Stomach (tissue), 9 donors: ENCODE data around the gene GFRA4. TPM values are rescaled to one million over a fixed set of nuclear protein-coding genes. Genes with fewer than 3 reads are reported as not detected.

Experiments
- DNase-seq, 2 donors: peaks; one replicate each; pipeline versions ENCODE4 v3.0.0 to v3.0.0-alpha.2; 2013 to 2019
- H3K27ac ChIP-seq, 5 donors: fragments of 200-600 bp in 4 of 5; sonication (generic) in 4 of 5; one replicate each; pipeline ENCODE4 v1.5.1; 2013 to 2019; ENCODE audit warnings: mild to moderate bottlenecking in 1 of 5, moderate library complexity in 1 of 5
- H3K27me3 ChIP-seq, 3 donors: fragments of 200-600 bp; sonication (generic); one replicate each; pipeline ENCODE4 v1.5.1; 2017 to 2019; ENCODE audit warnings: mixed run types in 1 of 3
- H3K36me3 ChIP-seq, 4 donors: fragments of 200-600 bp; sonication (generic); 1 replicate in 3 of 4; 2 replicates in 1 of 4; pipeline ENCODE4 v1.5.1; 2016 to 2019
- H3K4me1 ChIP-seq, 4 donors: fragments of 200-600 bp; sonication (generic); one replicate each; pipeline ENCODE4 v1.5.1; 2016 to 2019
- H3K4me3 ChIP-seq, 4 donors: fragments of 200-600 bp; sonication (generic) in 3 of 4; one replicate each; pipeline ENCODE4 v1.5.1; 2016 to 2019; ENCODE audit warnings: mild to moderate bottlenecking in 1 of 4
- H3K9me3 ChIP-seq, 4 donors: fragments of 200-600 bp; sonication (generic); one replicate each; pipeline ENCODE4 v1.5.1; 2016 to 2019
- EP300 ChIP-seq: sonication (generic); formaldehyde crosslinking; IDR thresholded peaks from one replicate; pipeline ENCODE4 v1.6.1; 2017; ENCODE audit warnings: antibody characterized with exemption
- POLR2A ChIP-seq, 4 donors: fragments of 450-650 bp; IDR thresholded peaks; one replicate each; pipeline ENCODE4 v1.6.1; 2016; ENCODE audit warnings: antibody characterized with exemption in 4 of 4, control low read depth in 2 of 4, mild to moderate bottlenecking in 1 of 4, moderate library complexity in 1 of 4
- POLR2AphosphoS5 ChIP-seq, 3 donors: sonication (generic); formaldehyde crosslinking; IDR thresholded peaks; one replicate each; pipeline ENCODE4 v1.6.1; 2016; ENCODE audit warnings: antibody characterized with exemption in 3 of 3
- WGBS, 5 donors: extraction: QIAGEN DNeasy Blood & Tissue Kit in 3 of 5; methylation state at CpG; one replicate each; pipeline versions ENCODE4 v1.1.5 to v1.1.7; 2013 to 2018; 5-methylcytosine and 5-hydroxymethylcytosine counted together
- intact Hi-C: fragments of 100-400 bp; cut with DNase I; formaldehyde crosslinking; loops from one replicate; pipeline ENCODE4 v1.15.1; 2023; ENCODE audit warnings: low total_unique reads
- polyA plus RNA-seq, 3 donors: library from polyadenylated mRNA; stranded (reverse); fragments of 200-250 nt; gene quantifications; one replicate each; pipeline ENCODE4 v1.2.3, GENCODE V29; 2013
- total RNA-seq, 5 donors: library from RNA; depleted of rRNA; stranded (reverse); fragments of >200 nt; gene quantifications; one replicate each; pipeline versions ENCODE4 v1.1.0 to v1.2.3, GENCODE V29; 2014 to 2016
- TF ChIP-seq, protein P1 (sequence below), 7 experiments: fragments of 450-650 bp in 4 of 7; fragments of 200-600 bp in 3 of 7; sonication (generic) in 3 of 7; IDR thresholded peaks; one replicate each; pipeline ENCODE4 v1.5.1; 2016 to 2019; ENCODE audit warnings: antibody characterized with exemption in 7 of 7, control low read depth in 2 of 7, mild to moderate bottlenecking in 1 of 7
- donor health status: healthy with polysubstance abuse.
- donor health status: Bipolar disorder and iron deficiency.
- donor health status: healthy.

GFRA4 gene
- total and polyA plus RNA-seq, 8 donors: not detected

DNA sequence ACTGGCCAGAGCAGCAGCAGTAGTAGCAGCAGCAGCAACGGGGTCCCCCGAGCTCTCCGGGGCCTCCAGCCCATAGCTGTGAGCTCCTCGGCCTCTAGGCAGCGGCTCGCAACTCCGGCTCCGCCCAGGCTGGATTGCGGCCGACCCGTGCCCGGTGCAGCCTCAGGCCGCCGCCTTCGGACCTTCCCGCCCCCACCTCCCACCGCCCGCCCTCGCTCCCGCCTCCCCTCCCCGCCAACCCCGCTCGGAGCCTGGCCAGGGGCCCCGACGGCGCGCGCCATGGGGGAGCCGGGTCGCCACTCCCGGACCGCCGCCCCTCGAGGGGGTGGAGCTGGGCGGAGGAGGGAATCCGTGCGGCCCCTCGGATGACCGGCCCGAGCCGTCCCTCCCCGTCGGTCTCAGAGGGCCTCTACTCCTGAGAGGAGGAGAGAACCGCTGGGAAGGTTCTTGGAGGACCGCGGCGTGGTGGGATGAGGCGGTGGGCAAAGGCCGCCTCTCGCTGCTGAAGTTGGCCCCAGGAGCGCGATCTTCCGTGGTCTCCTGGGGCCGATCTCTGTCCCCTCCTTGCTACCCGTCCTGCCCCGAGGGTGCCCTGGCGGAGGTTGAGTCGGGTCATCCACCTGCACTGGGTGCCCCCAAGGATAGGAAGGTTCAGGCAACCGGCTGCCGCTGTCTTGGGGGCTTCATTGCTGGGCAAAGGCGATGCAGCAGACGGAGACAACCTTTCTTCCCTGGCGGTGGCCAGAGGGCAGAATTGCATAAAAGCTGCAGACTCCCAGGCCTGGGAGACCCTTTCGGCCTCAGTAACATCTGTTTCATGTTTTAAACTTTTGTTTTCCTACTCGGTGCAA is 19.0 kb upstream of the GFRA4 start, which contains the start of gene ADAM33:
ADAM33 (minus strand) TSS at position 80 of the 851 bp plus-strand sequence; CDS start at position 74, 6 bp downstream.
- 5 to 12% (median 10%) methylated on average over 34 to 65 of the region's 65 CpGs for WGBS, 5 donors
- H3K36me3 ChIP-seq: no peaks in the 10 kb centered on the region
- H3K27ac ChIP-seq: peak within 1 kb of the TSS; percentile 42 to 87 (median 82)
- intact Hi-C loops: no loop called here
- no peak for TF ChIP-seq EP300
- TF ChIP-seq, protein P1, sequence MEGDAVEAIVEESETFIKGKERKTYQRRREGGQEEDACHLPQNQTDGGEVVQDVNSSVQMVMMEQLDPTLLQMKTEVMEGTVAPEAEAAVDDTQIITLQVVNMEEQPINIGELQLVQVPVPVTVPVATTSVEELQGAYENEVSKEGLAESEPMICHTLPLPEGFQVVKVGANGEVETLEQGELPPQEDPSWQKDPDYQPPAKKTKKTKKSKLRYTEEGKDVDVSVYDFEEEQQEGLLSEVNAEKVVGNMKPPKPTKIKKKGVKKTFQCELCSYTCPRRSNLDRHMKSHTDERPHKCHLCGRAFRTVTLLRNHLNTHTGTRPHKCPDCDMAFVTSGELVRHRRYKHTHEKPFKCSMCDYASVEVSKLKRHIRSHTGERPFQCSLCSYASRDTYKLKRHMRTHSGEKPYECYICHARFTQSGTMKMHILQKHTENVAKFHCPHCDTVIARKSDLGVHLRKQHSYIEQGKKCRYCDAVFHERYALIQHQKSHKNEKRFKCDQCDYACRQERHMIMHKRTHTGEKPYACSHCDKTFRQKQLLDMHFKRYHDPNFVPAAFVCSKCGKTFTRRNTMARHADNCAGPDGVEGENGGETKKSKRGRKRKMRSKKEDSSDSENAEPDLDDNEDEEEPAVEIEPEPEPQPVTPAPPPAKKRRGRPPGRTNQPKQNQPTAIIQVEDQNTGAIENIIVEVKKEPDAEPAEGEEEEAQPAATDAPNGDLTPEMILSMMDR (IDR thresholded peaks at IDR 0.05): no peak
- TF ChIP-seq POLR2AphosphoS5 (IDR thresholded peaks at IDR 0.05): no peak
- no peak for TF ChIP-seq POLR2A (IDR thresholded peaks at IDR 0.05)
- DNase-seq: peak; percentile 36 to 69
- peaks cover 28 to 64% (median 48%) of the 10 kb centered on the region in 4 donors for H3K4me1 ChIP-seq
- peak within 1 kb of the TSS; percentile 51 to 56 (median 55) for H3K4me3 ChIP-seq
- H3K27me3 ChIP-seq: peaks cover 0 to 39% (median 25%) of the 10 kb centered on the region in 3 donors
- H3K9me3 ChIP-seq: no peaks in the 10 kb centered on the region

DNA sequence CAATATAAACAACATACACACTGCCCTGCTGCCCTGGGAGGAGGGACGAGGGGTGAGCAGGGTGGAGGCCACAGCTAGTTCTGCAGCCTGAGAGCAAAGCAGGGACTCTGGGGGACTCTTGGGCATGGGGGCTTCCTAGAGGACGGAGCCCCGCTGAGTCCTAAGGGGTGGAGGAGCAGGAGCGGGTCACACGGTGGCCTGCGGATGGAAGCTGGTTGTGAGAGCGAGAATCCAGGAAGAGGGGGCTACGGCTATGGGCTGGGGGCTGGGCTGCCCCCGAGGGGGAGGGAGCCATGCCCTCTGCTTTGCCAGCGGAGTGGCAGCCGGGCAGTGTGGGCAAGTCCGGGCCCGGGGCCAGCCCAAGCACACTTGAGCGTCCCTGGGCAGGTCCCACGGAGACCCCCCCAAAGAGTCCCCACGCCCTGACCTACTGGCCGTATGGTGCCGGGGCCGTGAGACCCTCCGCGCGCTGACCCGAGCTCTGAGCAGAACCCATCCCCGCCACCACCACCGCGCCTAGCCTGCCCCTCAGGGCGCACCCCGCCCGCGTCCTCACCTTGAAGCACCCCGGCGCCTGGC is 18.2 kb upstream of the GFRA4 start:
- Histone ChIP-seq H3K27me3 (peaks cover 0 to 40% (median 25%) of the 10 kb centered on the region in 3 donors), H3K9me3 (no peaks in the 10 kb centered on the region), H3K4me1 (peaks cover 31 to 65% (median 52%) of the 10 kb centered on the region in 4 donors), H3K27ac (peak overlapping the region; percentile 41 to 87 (median 82)), H3K4me3 (peak overlapping the region; percentile 51 to 56 (median 55)), H3K36me3 (no peaks in the 10 kb centered on the region)
- DNase-seq: no peak
- no peak for TF ChIP-seq EP300
- no peak for TF ChIP-seq POLR2AphosphoS5 (IDR thresholded peaks at IDR 0.05)
- WGBS, 5 donors: 10 to 24% (median 12%) methylated on average over 12 to 32 of the region's 32 CpGs
- intact Hi-C loops: no loop called here

DNA sequence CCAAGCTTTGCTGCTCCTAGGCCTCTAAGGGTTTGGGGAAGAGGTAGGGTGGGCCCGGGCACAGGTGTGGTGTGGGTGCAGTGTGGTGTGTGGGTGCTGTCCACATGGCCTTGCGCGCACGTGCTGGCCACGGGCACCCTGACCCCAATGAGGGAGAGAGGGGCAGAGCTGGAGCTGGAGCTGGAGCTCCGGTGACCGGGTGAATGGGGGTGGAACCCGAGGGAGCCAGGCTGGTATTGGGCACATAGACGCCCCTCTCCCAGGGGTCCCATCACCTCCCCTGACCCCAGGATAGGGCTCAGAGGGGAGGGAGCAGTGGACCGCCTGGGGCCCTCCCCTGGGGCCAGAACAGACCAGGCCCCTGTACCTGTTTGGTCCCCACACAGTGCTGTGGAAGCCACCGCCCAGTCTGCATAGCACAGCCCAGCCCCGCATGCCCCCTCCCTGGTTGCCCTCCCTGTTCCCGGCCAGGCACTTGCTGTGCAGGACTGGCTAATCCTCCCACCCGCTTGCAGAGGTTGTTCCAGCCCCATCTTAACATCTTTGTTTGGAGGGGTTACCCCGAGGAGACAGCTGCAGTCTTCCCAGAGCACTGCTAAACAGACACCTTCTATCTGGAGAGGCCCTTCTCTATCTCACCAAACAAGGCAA is 17.6 kb upstream of the GFRA4 start:
- Histone ChIP-seq H3K4me3 (peak overlapping the region; percentile 51 to 56 (median 55)), H3K4me1 (peaks cover 29 to 61% (median 53%) of the 10 kb centered on the region in 4 donors), H3K9me3 (no peaks in the 10 kb centered on the region), H3K27me3 (peaks cover 0 to 46% (median 28%) of the 10 kb centered on the region in 3 donors), H3K27ac (peak overlapping the region; percentile 54 to 87 (median 82)), H3K36me3 (peaks cover 0 to 3% (median 0%) of the 10 kb centered on the region in 4 donors)
- intact Hi-C loops: no loop called here
- TF ChIP-seq EP300 (no peak), POLR2A (IDR thresholded peaks at IDR 0.05) (no peak), POLR2AphosphoS5 (IDR thresholded peaks at IDR 0.05) (no peak)
- TF ChIP-seq, protein P1 (IDR thresholded peaks at IDR 0.05): no peak
- no peak for DNase-seq
- 50 to 64% (median 58%) methylated on average over 13 to 15 of the region's 15 CpGs for WGBS, 5 donors

DNA sequence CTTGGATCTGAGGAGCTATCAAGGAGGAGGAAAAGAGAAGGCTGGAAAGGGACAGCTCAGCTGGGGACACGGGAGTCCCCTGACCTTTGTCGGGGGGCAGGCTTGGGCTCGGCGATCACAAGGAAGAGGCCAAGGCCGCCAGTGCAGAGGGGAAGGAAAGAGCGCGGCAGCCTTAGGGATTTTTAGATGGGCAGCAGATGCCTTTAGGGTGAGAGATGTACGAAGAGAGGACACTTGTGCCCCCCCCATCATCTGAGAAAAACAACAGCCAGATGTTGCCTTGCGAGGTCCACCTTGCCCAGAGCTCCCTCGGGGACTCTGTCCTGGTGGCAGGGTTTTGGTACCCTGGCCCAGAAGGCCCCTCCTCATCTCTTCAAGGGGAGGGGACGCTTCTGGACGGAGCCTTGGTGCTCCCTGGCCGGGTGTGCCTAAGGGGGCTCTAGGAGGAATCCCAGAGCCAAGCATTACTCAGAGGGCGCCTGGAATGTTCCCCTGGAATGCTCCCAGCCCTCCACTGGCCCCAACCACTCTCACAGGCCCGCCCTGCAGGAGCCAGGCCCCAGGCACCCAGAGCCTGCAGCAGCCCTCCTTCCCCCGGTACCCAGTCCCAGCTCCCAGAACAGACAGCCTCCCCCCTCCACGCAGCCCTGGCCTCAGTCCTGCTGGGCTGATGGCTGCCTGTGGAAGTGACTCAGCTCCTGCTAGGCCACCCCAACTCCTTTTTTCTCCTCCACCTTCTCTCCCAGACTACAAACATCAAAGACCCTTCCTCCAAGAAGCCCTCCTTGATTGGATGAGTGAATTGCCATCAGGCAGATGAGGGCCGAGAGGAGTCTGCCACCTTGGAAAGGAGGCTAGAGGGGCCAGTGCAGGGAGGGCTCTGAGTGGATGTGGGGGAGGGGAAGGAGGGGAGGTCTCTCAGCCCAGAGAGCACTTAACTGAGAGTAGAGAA is 16.8 kb upstream of the GFRA4 start:
- intact Hi-C loops: loop anchor here (10.0 kb wide), 2 partner anchors 85 to 415 kb away; partner anchors contain the start of gene ADISSP

More for the DNA sequence above, 16.8 kb upstream of the GFRA4 start:
- H3K9me3 ChIP-seq: no peaks in the 10 kb centered on the region
- DNase-seq: peak; percentile 30 to 77
- WGBS, 5 donors: 52 to 66% (median 61%) methylated on average over 14 to 18 of the region's 18 CpGs
- peak overlapping the region; percentile 54 to 87 (median 82) for H3K27ac ChIP-seq
- TF ChIP-seq, protein P1 (IDR thresholded peaks at IDR 0.05): no peak
- peak in 2 of 3 donors; percentile 21 to 22 for TF ChIP-seq POLR2AphosphoS5 (IDR thresholded peaks at IDR 0.05)
- H3K4me3 ChIP-seq: peak overlapping the region; percentile 51 to 56 (median 55)
- peaks cover 0 to 10% (median 1%) of the 10 kb centered on the region in 4 donors for H3K36me3 ChIP-seq
- H3K4me1 ChIP-seq: peaks cover 29 to 55% (median 53%) of the 10 kb centered on the region in 4 donors
- peaks cover 0 to 54% (median 28%) of the 10 kb centered on the region in 3 donors for H3K27me3 ChIP-seq
